Activated CD4-positive, alpha-beta T cell treated with anti-CD3 and anti-CD28 coated beads, Interleukin-2, amount 10 ng/mL, durations not matched to agents 24 days and 14 days (primary cell): Measurements from ENCODE around the gene PALD1. TPM values are rescaled to one million over a fixed set of nuclear protein-coding genes. Genes with fewer than 3 reads are reported as not detected.

Source experiments
- DNase-seq: peaks from one replicate; pipeline ENCODE4 v3.0.0; 2022
- H3K27ac Mint-ChIP-seq: one replicate; pipeline ENCODE4 v1.8.0; 2022; ENCODE audit warnings: mild to moderate bottlenecking, mixed read lengths
- H3K27me3 Mint-ChIP-seq: one replicate; pipeline ENCODE4 v1.8.0; 2022; ENCODE audit warnings: mixed read lengths
- H3K36me3 Mint-ChIP-seq: one replicate; pipeline ENCODE4 v1.8.0; 2022; ENCODE audit warnings: low read depth, mild to moderate bottlenecking, mixed read lengths
- H3K4me1 Mint-ChIP-seq: one replicate; pipeline ENCODE4 v1.8.0; 2021; ENCODE audit warnings: mixed read lengths
- H3K4me3 Mint-ChIP-seq: one replicate; pipeline ENCODE4 v1.8.0; 2022; ENCODE audit warnings: mild to moderate bottlenecking, moderate library complexity, mixed read lengths
- H3K9me3 Mint-ChIP-seq: one replicate; pipeline ENCODE4 v1.8.0; 2021; ENCODE audit warnings: mixed read lengths
- intact Hi-C: fragments of 100-400 bp; cut with micrococcal nuclease; formaldehyde crosslinking; loops from one replicate; pipeline ENCODE4 v1.15.1; 2023
- total RNA-seq: library from RNA; stranded (reverse); gene quantifications from 2 replicates; pipeline ENCODE4 v1.2.3, GENCODE V29; 2022

PALD1 gene
- total RNA-seq, 1 donor from 2014 or later = 1.9 TPM

DNA sequence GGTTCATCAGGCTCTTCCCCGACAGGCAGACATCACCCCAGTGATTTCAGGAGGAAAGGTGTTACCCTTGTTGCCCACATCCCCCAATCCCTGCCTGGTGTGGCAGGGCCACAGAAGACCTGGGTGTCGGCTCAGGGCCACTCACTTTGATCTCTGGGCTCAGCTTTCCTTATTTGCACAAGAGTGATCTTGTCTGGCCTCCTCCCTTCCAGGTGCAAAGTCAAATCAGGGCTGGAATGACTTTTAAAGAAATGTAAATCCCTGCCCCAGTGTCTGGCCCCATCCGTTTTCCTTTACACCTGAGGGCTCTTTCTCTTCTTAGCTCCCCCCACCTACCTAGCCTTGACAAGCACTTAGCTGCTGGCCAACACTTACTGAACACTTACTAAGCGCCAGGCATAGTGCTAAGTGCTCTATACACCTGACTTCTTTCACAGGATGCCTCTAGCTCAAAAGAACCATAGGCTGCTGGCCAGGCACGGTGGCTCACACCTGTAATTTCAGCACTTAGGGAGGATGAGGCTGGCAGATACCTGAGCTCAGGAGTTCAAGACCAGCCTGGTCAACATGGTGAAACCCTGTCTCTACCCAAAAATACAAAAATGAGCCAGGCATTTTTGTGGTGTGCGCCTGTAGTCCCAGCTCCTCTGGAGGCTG, 36.1 kb upstream of the PALD1 start:
- no peak overlapping the region for H3K4me3 Mint-ChIP-seq
- H3K27ac Mint-ChIP-seq = no peak overlapping the region
- peaks cover 6% of the 10 kb centered on the region for H3K4me1 Mint-ChIP-seq
- intact Hi-C loops = no loop called here
- DNase-seq = no peak
- H3K36me3 Mint-ChIP-seq = no peaks in the 10 kb centered on the region
- no peaks in the 10 kb centered on the region for H3K9me3 Mint-ChIP-seq
- H3K27me3 Mint-ChIP-seq = peaks cover 57% of the 10 kb centered on the region

DNA sequence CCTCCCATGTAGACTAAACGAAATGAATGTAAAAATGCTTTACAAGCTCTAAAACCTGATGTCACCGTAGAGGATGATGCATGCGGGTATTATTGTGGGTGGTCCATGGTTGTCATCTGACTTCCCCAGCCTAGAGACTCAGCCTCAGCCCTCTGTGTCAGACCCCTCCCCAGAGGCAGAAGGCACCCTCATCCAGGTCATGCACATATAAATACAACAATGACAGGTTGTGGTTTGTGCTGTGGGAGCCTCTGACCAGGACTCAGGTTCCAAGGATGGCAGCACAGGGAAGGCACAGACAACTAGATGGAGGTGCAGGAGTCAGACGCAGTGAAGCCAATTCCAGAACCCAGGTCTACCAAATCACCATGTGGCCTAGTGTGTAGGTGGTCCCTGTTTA, 33.8 kb upstream of the PALD1 start:
- intact Hi-C loops = no loop called here
- Mint-ChIP-seq H3K4me1 (peaks cover 6% of the 10 kb centered on the region), H3K36me3 (no peaks in the 10 kb centered on the region), H3K27ac (no peak overlapping the region), H3K27me3 (peaks cover 44% of the 10 kb centered on the region), H3K4me3 (no peak overlapping the region), H3K9me3 (no peaks in the 10 kb centered on the region)
- DNase-seq = no peak

DNA sequence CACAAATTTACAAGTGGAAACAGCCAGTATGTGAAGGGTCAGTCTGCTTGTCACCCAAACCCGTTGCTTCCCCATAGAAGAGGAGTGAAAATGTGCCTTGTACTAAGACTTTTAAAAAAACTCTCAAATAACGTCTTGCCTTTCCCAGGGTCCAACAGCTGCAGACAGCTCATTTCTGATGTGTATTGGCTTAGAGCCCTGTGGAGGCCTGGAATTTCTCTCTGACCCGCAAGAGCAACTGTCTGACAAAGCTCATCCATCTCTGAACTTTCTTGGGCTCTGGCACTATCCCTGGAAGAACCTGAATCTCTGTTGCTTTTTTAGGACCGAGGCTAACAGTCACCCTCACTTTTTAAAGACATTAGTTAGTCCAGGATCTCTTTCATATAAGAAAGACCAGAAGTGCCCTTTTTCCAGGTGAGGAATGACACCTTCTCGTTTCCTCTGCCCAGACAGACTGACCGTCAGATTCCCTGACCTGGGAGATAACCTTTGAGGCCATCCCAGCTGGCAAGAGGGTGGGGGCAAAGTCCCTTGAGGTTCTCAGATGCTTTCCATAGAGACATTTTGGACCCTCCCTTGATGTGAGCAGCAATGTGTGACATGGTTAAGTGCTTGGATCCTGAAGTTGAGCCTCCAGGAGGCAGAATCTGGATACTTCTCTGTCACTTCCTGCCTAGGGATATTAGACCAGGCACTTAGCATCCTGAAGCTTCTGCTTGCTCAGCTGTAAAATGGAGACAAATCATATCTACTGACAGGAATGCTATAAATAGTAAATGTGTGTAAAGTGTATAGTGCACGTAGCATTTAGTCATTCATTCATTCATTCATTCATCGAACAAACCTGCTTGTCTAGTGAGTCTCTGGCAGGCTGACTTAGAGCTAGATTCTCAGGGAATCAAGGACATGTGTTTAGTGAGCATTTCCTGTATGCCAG, 32.6 kb upstream of the PALD1 start:
- Mint-ChIP-seq H3K27ac (no peak overlapping the region), H3K9me3 (no peaks in the 10 kb centered on the region), H3K36me3 (no peaks in the 10 kb centered on the region), H3K4me1 (peaks cover under 1% of the 10 kb centered on the region), H3K27me3 (peaks cover 34% of the 10 kb centered on the region), H3K4me3 (no peak overlapping the region)
- DNase-seq = no peak
- intact Hi-C loops = no loop called here

DNA sequence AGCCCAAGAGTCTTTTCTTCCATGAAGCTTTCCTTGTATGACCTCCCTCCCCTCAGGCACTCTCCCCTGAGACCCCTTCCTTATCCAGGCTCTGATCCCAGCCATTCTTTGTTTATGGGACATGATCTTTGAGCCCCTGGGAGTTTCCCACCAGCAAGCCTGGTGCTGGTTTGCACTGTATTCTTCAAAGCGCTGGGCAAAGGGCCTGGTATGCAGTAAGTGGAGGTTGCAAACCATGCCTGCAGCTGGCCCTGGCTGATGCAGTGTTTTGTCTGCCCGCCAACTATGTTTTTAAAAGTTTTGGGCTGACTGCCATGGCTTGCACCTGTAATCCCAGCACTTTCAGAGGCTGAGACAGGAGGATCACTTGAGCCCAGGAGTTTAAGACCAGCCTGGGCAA, 30.3 kb upstream of the PALD1 start:
- intact Hi-C loops = no loop called here
- H3K9me3 Mint-ChIP-seq = no peaks in the 10 kb centered on the region
- H3K27me3 Mint-ChIP-seq = peaks cover 16% of the 10 kb centered on the region

DNA sequence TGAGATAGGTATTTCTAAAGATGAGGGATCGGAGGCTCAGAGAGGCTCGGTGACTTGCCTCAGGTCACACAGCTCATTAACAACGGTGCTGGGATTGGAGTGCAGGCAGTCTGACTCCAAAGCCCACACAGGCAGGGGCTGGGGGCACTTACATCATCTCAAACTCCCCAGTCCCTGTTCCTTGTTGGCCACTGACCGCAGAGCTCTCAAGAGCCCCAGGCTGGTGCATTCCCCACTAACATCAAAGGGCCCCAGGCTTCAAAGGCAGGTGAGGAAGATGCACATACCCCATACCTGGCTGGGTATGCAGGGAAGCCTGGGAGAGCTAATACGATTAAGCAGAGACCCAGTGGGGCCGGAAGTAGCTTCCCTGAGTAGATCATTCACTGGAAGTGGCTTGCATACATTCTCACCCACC, 23.3 kb upstream of the PALD1 start:
- no peak overlapping the region for H3K27ac Mint-ChIP-seq
- H3K9me3 Mint-ChIP-seq = no peaks in the 10 kb centered on the region
- no peak for DNase-seq
- H3K27me3 Mint-ChIP-seq = peaks cover 42% of the 10 kb centered on the region
- intact Hi-C loops = no loop called here
- H3K4me1 Mint-ChIP-seq = no peaks in the 10 kb centered on the region
- no peaks in the 10 kb centered on the region for H3K36me3 Mint-ChIP-seq
- H3K4me3 Mint-ChIP-seq = no peak overlapping the region

More for the DNA sequence above, 30.3 kb upstream of the PALD1 start:
- Mint-ChIP-seq H3K27ac (no peak overlapping the region), H3K36me3 (no peaks in the 10 kb centered on the region), H3K4me3 (no peak overlapping the region), H3K4me1 (no peaks in the 10 kb centered on the region)
- DNase-seq = no peak

DNA sequence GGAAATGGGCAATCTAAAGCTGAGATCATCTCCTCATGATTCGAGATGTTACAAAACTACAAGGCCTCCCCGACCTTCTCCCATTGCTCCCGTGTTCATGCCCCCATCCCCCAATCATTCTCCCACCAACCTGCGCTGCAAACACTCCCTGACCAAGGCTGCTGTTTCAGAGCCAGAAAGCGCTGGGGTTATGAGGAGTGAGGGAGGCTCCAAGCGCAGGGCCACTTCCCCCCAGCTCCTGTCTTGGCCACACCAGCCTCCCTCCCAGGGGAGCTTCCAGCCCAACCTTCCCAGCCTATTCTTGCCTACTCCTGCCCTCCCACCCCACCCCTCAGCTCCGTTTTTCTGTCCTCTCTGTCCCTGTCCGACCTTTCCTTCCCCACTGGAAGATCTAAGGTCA, 22.4 kb upstream of the PALD1 start:
- Mint-ChIP-seq H3K9me3 (no peaks in the 10 kb centered on the region), H3K27ac (no peak overlapping the region), H3K4me3 (no peak overlapping the region), H3K36me3 (no peaks in the 10 kb centered on the region), H3K4me1 (no peaks in the 10 kb centered on the region), H3K27me3 (peaks cover 49% of the 10 kb centered on the region)
- DNase-seq = no peak
- intact Hi-C loops = no loop called here

DNA sequence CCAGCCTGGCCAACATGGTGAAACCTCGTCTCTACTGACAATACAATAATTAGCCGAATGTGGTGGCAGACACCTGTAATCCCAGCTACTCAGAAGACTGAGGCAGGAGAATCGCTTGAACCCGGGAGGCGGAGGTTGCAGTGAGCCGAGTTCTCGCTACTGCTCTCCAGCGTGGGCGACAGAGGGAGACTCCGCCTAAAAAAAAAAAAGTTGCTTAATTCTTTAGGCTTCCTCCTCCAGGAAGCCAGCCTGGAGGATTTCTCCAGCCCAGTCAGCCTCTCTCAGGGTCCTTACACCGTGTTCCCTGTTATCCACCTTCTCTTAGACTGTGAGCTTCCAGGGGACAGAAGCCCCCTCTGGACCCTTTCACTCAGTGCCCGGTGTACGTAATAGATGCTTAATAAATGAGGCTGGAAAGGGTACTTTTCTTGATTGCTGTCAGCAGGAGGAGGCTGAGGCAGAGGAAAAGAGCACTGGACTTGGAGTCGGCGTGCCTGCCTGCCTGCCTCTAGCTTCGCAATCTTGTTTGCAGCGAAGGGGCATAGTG, 20.7 kb upstream of the PALD1 start:
- H3K9me3 Mint-ChIP-seq = no peaks in the 10 kb centered on the region
- DNase-seq = no peak
- no peak overlapping the region for H3K27ac Mint-ChIP-seq
- peaks cover 52% of the 10 kb centered on the region for H3K27me3 Mint-ChIP-seq
- intact Hi-C loops = no loop called here
- no peak overlapping the region for H3K4me3 Mint-ChIP-seq
- no peaks in the 10 kb centered on the region for H3K4me1 Mint-ChIP-seq
- no peaks in the 10 kb centered on the region for H3K36me3 Mint-ChIP-seq

DNA sequence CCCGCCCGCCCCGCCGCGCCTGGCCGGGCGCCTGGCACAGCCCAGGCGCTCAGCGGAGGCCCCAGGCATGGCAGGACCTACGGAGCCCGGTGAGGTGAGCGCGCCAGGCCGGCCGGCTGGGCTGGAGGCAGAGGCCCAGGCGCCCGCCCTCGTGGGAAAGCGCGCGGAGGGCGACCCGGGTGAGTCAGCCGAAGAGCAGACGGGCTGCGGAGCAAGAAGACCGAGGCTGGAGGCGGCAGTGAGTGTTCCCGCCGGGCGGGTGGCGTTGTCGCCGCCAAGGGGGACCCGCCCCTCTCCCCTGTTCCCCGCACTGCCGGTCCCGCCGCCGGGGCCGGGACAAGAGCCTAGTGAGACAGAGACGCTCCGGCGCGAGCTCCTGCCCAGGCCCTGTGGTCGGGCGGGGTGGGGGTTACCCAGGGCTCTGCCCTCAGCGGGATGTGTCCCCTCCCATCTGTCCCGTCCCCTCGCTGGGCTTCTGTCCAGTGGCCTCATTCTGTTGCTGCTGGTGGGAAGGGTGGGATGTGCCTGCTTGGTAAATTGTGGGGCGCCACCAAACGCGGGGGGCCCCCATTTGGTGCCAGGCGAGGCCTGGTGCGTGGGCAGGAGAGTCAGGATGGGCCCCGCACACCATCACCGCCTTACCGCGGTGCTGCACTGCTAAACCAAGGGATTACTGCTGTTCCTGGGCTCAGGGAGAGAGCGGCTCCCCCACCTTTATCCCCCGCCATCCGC, 20.1 kb upstream of the PALD1 start:
- Mint-ChIP-seq H3K9me3 (no peaks in the 10 kb centered on the region), H3K4me3 (peak overlapping the region; percentile 26), H3K27me3 (peaks cover 53% of the 10 kb centered on the region), H3K27ac (no peak overlapping the region), H3K4me1 (no peaks in the 10 kb centered on the region), H3K36me3 (no peaks in the 10 kb centered on the region)
- intact Hi-C loops = no loop called here
- DNase-seq = peak; percentile 67

DNA sequence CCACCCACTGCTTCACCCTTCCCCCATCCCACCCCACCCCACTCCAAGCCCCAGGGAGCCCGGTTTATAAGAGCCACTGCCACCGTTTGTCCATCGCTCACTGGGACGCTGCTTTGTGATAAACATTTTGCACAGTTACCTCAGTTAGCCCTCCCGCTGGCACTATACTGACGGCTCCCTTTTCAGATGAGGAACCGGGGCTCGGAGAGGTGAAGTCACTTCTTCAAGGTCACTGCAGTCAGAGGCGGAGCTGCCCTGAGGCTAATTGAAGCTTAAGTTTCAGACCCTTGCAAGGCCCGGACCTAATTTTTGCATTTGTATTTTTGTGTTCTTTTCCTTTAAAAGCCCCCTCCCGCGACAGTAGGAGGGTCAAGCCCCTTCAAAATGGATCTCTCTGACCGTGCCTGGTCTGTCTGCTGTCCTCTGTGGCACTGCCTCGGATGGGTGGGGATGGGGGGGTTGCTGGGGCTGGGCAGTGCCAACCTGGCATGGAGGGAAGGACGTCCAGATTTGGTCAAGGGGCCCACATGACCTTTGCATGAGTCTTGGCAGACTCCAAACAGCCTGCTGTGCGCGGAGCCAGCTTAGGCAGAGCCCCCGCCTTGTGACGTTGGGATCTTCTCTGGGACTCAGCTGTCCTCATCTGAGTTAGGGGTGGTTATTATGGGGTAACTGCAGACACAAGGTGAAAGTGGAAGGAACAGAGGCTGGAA, 19.4 kb upstream of the PALD1 start:
- no peaks in the 10 kb centered on the region for H3K4me1 Mint-ChIP-seq
- H3K36me3 Mint-ChIP-seq = no peaks in the 10 kb centered on the region
- DNase-seq = no peak
- H3K27ac Mint-ChIP-seq = no peak overlapping the region
- H3K27me3 Mint-ChIP-seq = peaks cover 56% of the 10 kb centered on the region
- H3K4me3 Mint-ChIP-seq = no peak overlapping the region
- H3K9me3 Mint-ChIP-seq = no peaks in the 10 kb centered on the region
- intact Hi-C loops = no loop called here

DNA sequence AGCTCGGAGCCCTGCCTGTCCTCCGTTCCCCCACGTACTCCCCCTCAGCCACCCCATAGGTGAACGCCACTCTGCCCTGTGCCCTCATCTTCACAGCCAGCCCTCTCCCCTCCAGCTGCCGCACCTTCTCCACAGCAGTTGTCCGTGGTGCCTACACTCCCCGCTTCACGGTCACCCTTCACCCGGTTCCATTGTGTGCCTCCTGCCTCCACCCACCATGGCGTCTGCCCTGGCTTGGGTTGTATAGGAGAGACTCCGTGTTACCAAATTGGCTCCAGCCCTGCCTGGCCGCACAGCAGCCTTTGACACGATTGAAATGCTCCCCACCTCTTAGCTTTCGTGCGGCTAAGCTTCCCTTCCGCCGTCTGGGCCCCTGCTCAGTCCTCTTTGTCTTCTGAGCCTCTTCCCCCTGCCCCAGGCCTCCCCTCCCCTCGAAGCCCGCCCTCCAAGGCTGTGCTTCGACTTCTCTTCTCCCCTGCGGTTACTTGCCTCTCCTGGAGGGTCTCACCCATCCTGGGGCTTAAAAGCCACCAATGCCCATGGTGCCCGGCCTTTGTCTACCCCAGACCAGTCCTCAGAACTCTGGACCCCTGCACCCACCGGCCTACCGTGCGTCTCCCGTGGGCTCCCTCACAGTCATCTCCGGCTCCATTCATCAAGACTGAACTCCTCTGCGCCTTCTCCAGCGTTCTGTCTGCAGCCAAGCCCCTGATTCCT, 18.6 kb upstream of the PALD1 start:
- Mint-ChIP-seq H3K27me3 (peaks cover 56% of the 10 kb centered on the region), H3K4me3 (no peak overlapping the region), H3K27ac (no peak overlapping the region), H3K4me1 (no peaks in the 10 kb centered on the region), H3K9me3 (no peaks in the 10 kb centered on the region), H3K36me3 (no peaks in the 10 kb centered on the region)
- intact Hi-C loops = loop anchor here (10.0 kb wide), 1 partner anchor 295 kb away; no protein-coding TSS in a partner anchor
- DNase-seq = no peak

DNA sequence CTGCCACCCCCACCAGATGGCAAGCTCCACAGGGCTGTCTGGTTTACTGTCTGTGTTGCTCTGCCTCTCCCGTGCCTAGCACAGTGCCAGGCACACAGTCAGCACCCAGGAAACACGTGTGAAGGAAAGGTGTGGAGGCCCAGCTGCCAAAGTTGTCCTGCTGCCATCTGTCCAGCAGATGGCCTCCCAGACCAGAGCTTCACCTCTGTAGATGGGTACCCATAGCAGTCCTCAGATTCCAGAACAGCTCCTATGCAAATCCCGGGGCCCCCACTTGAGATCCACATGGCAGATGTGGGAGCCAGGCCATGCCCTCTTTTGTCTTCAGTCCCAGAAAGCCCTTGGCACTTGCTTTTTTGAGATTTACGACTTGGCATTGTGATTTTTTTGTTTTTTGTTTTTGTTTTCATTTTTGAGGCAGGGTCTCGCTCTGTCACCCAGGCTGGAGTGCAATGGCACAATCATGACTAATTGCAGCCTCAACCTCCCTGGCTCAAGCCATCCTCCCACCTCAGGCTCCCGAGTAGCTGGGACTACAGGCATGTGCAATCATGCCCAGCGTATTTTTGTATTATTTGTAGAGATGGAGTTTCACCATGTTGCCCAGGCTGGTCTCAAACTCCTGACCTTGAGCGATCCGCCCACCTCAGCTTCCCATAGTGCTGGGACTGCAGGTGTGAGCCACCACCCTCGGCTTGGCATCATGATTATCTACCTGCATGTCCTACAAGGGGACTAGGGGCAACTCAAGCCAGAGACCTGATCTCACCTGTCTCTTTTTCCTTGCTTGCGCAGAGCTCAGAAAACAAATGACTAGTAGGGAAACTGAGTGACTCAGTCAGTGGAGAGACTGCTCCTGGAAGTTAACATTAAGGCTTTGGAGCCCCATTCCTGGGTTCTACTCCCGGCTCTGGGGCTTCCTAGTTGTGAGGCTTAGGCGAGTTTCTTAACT, 16.9 kb upstream of the PALD1 start:
- Mint-ChIP-seq H3K36me3 (no peaks in the 10 kb centered on the region), H3K27me3 (peaks cover 48% of the 10 kb centered on the region), H3K4me3 (no peak overlapping the region), H3K9me3 (no peaks in the 10 kb centered on the region), H3K27ac (no peak overlapping the region), H3K4me1 (no peaks in the 10 kb centered on the region)
- peak; percentile 82 for DNase-seq
- intact Hi-C loops = loop anchor here (1.0 to 10.0 kb wide), 2 partner anchors 79 to 293 kb away; no protein-coding TSS in a partner anchor
